Esophagus muscularis mucosa (tissue), 3 donors: ENCODE data around the gene LEKR1.

Source experiments
- POLR2A ChIP-seq: fragments of 450-650 bp; IDR thresholded peaks from one replicate; pipeline ENCODE4 v1.6.1; 2017; ENCODE audit warnings: antibody characterized with exemption, moderate library complexity, mild to moderate bottlenecking, low read depth
- POLR2AphosphoS5 ChIP-seq, 2 donors: sonication (generic); formaldehyde crosslinking; IDR thresholded peaks; one replicate each; pipeline ENCODE4 v1.6.1; 2017; ENCODE audit warnings: antibody characterized with exemption in 2 of 2
- TF ChIP-seq, protein P1 (sequence below), 3 experiments: fragments of 200-600 bp in 2 of 3; fragments of 450-650 bp in 1 of 3; sonication (generic) in 2 of 3; IDR thresholded peaks; one replicate each; pipeline ENCODE4 v1.5.1; 2017 to 2019; ENCODE audit warnings: antibody characterized with exemption in 3 of 3, mild to moderate bottlenecking in 2 of 3, moderate library complexity in 1 of 3

DNA sequence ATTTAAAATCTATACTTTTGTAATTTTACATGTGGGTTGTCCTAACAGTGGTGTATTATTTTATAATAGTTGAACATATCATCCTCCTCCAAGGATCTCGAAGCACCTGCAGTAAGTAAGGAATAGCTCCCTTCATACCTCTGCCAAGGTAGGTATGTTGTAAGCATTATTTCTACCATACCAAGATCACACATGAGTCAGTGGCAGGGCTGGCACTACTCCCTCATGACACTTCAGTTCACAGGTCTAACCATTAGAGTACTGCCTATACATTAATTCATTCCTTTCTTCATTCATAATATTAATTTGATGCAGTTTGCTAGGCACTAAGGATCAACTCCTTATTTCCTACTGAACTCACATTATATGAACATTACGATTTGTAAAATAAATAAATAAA lies 11.9 kb upstream of the LEKR1 start:
- TF ChIP-seq, protein P1, sequence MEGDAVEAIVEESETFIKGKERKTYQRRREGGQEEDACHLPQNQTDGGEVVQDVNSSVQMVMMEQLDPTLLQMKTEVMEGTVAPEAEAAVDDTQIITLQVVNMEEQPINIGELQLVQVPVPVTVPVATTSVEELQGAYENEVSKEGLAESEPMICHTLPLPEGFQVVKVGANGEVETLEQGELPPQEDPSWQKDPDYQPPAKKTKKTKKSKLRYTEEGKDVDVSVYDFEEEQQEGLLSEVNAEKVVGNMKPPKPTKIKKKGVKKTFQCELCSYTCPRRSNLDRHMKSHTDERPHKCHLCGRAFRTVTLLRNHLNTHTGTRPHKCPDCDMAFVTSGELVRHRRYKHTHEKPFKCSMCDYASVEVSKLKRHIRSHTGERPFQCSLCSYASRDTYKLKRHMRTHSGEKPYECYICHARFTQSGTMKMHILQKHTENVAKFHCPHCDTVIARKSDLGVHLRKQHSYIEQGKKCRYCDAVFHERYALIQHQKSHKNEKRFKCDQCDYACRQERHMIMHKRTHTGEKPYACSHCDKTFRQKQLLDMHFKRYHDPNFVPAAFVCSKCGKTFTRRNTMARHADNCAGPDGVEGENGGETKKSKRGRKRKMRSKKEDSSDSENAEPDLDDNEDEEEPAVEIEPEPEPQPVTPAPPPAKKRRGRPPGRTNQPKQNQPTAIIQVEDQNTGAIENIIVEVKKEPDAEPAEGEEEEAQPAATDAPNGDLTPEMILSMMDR (IDR thresholded peaks at IDR 0.05): no peak
- no peak for TF ChIP-seq POLR2A
- no peak for TF ChIP-seq POLR2AphosphoS5 (IDR thresholded peaks at IDR 0.05)
